Stimulated activated CD8-positive, alpha-beta memory T cell treated with anti-CD3 and anti-CD28 coated beads, Interleukin-7, amount 100 ng/mL, for 24 hours (primary cell): ENCODE measurements around the gene SLC9A9.

Source experiments
- DNase-seq: peaks from one replicate; pipeline ENCODE4 v3.0.0-alpha.2; 2020; ENCODE audit warnings: low read depth

The SLC9A9 gene

GRCh38 chr3:143843587-143843986 is 4.7 kb downstream of the SLC9A9 start:
- DNase-seq = no peak

GRCh38 chr3:143840636-143841035 is 7.6 kb downstream of the SLC9A9 start:
- DNase-seq = no peak

GRCh38 chr3:143839980-143840379 is 8.3 kb downstream of the SLC9A9 start:
- no peak for DNase-seq

GRCh38 chr3:143837076-143837475 is 11.2 kb downstream of the SLC9A9 start:
- no peak for DNase-seq

GRCh38 chr3:143835312-143835711 is 13.0 kb downstream of the SLC9A9 start:
- no peak for DNase-seq

GRCh38 chr3:143832433-143832832 is 15.8 kb downstream of the SLC9A9 start:
- DNase-seq = no peak

GRCh38 chr3:143831994-143832393 is 16.3 kb downstream of the SLC9A9 start:
- no peak for DNase-seq

GRCh38 chr3:143831208-143831607 is 17.1 kb downstream of the SLC9A9 start:
- DNase-seq = no peak

GRCh38 chr3:143830786-143831185 is 17.5 kb downstream of the SLC9A9 start:
- no peak for DNase-seq

- no peak for DNase-seq
Measured at GRCh38 chr3:143830063-143830462, 18.2 kb downstream of the SLC9A9 start.

GRCh38 chr3:143827425-143827824 is 20.8 kb downstream of the SLC9A9 start:
- DNase-seq = no peak

GRCh38 chr3:143826296-143826695 is 22.0 kb downstream of the SLC9A9 start:
- no peak for DNase-seq

- DNase-seq = no peak
Measured at GRCh38 chr3:143825513-143825912, 22.8 kb downstream of the SLC9A9 start.

GRCh38 chr3:143824735-143825385 is 23.4 kb downstream of the SLC9A9 start:
- DNase-seq = no peak

GRCh38 chr3:143822798-143823197 is 25.5 kb downstream of the SLC9A9 start:
- no peak for DNase-seq

GRCh38 chr3:143822374-143822773 is 25.9 kb downstream of the SLC9A9 start:
- no peak for DNase-seq

GRCh38 chr3:143821862-143822261 is 26.4 kb downstream of the SLC9A9 start:
- DNase-seq = no peak

- no peak for DNase-seq
Measured at GRCh38 chr3:143820466-143821221, 27.6 kb downstream of the SLC9A9 start.

- no peak for DNase-seq
Measured at GRCh38 chr3:143819890-143820289, 28.4 kb downstream of the SLC9A9 start.

GRCh38 chr3:143814443-143814889 is 33.8 kb downstream of the SLC9A9 start:
- DNase-seq = no peak

GRCh38 chr3:143812481-143812880 is 35.8 kb downstream of the SLC9A9 start:
- DNase-seq = no peak

- DNase-seq = no peak
Measured at GRCh38 chr3:143811602-143812001, 36.7 kb downstream of the SLC9A9 start.

GRCh38 chr3:143810953-143811265 is 37.4 kb downstream of the SLC9A9 start:
- no peak for DNase-seq
